GM23338 (cell line): ENCODE data around the gene RHNO1. TPM values are rescaled to one million over a fixed set of nuclear protein-coding genes. Genes with fewer than 3 reads are reported as not detected.

Experiments
- ATAC-seq: fragments of 200-7000 bp; cut with Tn5 transposase; 3 replicates; pipeline ENCODE4 v1.9.1; 2020
- DNase-seq: peaks from one replicate; pipeline ENCODE4 v3.0.0-alpha.2; 2015; ENCODE audit warnings: low spot score
- H2AFZ ChIP-seq: fragments of 200-600 bp; sonication (generic); 2 replicates; pipeline ENCODE4 v1.8.0; 2016; ENCODE audit warnings: antibody characterized with exemption, mild to moderate bottlenecking, moderate library complexity
- H3F3A ChIP-seq: fragments of 200-600 bp; sonication (generic); replicated peaks from 2 replicates; pipeline ENCODE4 v1.8.0; 2017; ENCODE audit warnings: antibody characterized with exemption, mixed run types, low read depth
- H3K27ac ChIP-seq: fragments of 200-600 bp; sonication (generic); 2 replicates; pipeline ENCODE4 v1.6.1; 2016; ENCODE audit warnings: low read depth
- H3K27me3 ChIP-seq: fragments of 200-600 bp; sonication (generic); 2 replicates; pipeline ENCODE4 v1.8.0; 2016; ENCODE audit warnings: mild to moderate bottlenecking, mixed run types, moderate library complexity; ENCODE audit not compliant: insufficient read depth
- H3K36me3 ChIP-seq: fragments of 200-600 bp; sonication (generic); 2 replicates; pipeline ENCODE4 v1.8.0; 2016; ENCODE audit warnings: mild to moderate bottlenecking; ENCODE audit not compliant: insufficient read depth
- H3K4me1 ChIP-seq: fragments of 200-600 bp; sonication (generic); 2 replicates; pipeline ENCODE4 v1.8.0; 2016; ENCODE audit warnings: mild to moderate bottlenecking, moderate library complexity; ENCODE audit not compliant: insufficient read depth
- H3K4me2 ChIP-seq: fragments of 200-600 bp; sonication (generic); 2 replicates; pipeline ENCODE4 v1.7.1; 2017; ENCODE audit warnings: mixed run types
- H3K4me3 ChIP-seq: fragments of 200-600 bp; sonication (generic); 2 replicates; pipeline ENCODE4 v1.6.1; 2016; ENCODE audit warnings: mixed run types
- H3K79me2 ChIP-seq: fragments of 200-600 bp; sonication (generic); replicated peaks from 2 replicates; pipeline ENCODE4 v1.8.0; 2017; ENCODE audit warnings: mild to moderate bottlenecking; ENCODE audit not compliant: insufficient read depth
- H3K9me2 ChIP-seq: fragments of 200-600 bp; sonication (generic); 2 replicates; pipeline ENCODE4 v1.8.0; 2017; ENCODE audit not compliant: insufficient read depth
- H4K20me1 ChIP-seq: fragments of 200-600 bp; sonication (generic); replicated peaks from 2 replicates; pipeline ENCODE4 v1.8.0; 2017; ENCODE audit warnings: mild to moderate bottlenecking; ENCODE audit not compliant: insufficient read depth
- H3K27ac Mint-ChIP-seq: 2 replicates; pipeline ENCODE4 v1.8.0; 2020; ENCODE audit warnings: inconsistent platforms, mild to moderate bottlenecking, moderate library complexity, mixed read lengths
- H3K27me3 Mint-ChIP-seq: 3 replicates; pipeline ENCODE4 v1.8.0; 2022; ENCODE audit warnings: low read depth, mild to moderate bottlenecking, moderate library complexity, mixed read lengths, inconsistent platforms; ENCODE audit not compliant: insufficient read depth, poor library complexity
- H3K36me3 Mint-ChIP-seq: 3 replicates; pipeline ENCODE4 v1.8.0; 2021; ENCODE audit warnings: low read depth, mild to moderate bottlenecking, inconsistent platforms, moderate library complexity, mixed read lengths
- H3K4me1 Mint-ChIP-seq: 3 replicates; pipeline ENCODE4 v1.8.0; 2020; ENCODE audit warnings: mild to moderate bottlenecking, inconsistent platforms, mixed read lengths
- H3K4me3 Mint-ChIP-seq: 3 replicates; pipeline ENCODE4 v1.8.0; 2021; ENCODE audit warnings: moderate library complexity, mild to moderate bottlenecking, inconsistent platforms, mixed read lengths
- H3K9me3 Mint-ChIP-seq: 3 replicates; pipeline ENCODE4 v1.8.0; 2020; ENCODE audit warnings: moderate library complexity, mild to moderate bottlenecking, inconsistent platforms, mixed read lengths
- CREB1 ChIP-seq: fragments of 250-450 bp; sonication (Bioruptor Pico); IDR thresholded peaks from 2 replicates; pipeline ENCODE4 v1.5.0; 2020; ENCODE audit warnings: low read depth, mild to moderate bottlenecking, moderate library complexity
- CTCF ChIP-seq, 2 experiments: fragments of 200-600 bp in 1 of 2; sonication (generic) in 1 of 2; conservative IDR thresholded peaks; 2 replicates each; pipeline versions ENCODE4 v1.5.1 to v1.6.1; 2016 to 2017; ENCODE audit warnings: antibody characterized with exemption in 2 of 2, low read depth in 2 of 2, mild to moderate bottlenecking in 2 of 2, moderate library complexity in 1 of 2
- ETS1 ChIP-seq: IDR thresholded peaks from 2 replicates; pipeline ENCODE4 v1.6.1; 2016; ENCODE audit warnings: antibody characterized with exemption
- EZH2 ChIP-seq: fragments of 200-600 bp; sonication (generic); IDR thresholded peaks from one replicate; pipeline ENCODE4 v1.8.0; 2017; ENCODE audit warnings: antibody characterized with exemption, mild to moderate bottlenecking, low read depth; ENCODE audit not compliant: unreplicated experiment
- EZH2phosphoT487 ChIP-seq: fragments of 200-600 bp; sonication (generic); IDR thresholded peaks from one replicate; pipeline ENCODE4 v1.8.1; 2018; ENCODE audit warnings: antibody characterized with exemption; ENCODE audit not compliant: unreplicated experiment
- JUNB ChIP-seq: IDR thresholded peaks from one replicate; pipeline ENCODE4 v1.6.1; 2016; ENCODE audit warnings: antibody characterized with exemption; ENCODE audit not compliant: unreplicated experiment
- NANOG ChIP-seq: IDR thresholded peaks from 2 replicates; pipeline ENCODE4 v1.6.1; 2016; ENCODE audit warnings: antibody characterized with exemption, borderline replicate concordance
- POLR2AphosphoS5 ChIP-seq: IDR thresholded peaks from 2 replicates; pipeline ENCODE4 v1.6.1; 2016; ENCODE audit warnings: antibody characterized with exemption, low read depth
- REST ChIP-seq: IDR thresholded peaks from one replicate; pipeline ENCODE4 v1.6.1; 2018; ENCODE audit warnings: antibody characterized with exemption; ENCODE audit not compliant: unreplicated experiment
- STAT1 ChIP-seq: IDR thresholded peaks from one replicate; pipeline ENCODE4 v1.6.1; 2016; ENCODE audit warnings: antibody characterized with exemption; ENCODE audit not compliant: unreplicated experiment
- ZNF114 ChIP-seq: fragments of 250-450 bp; sonication (Bioruptor Pico); IDR thresholded peaks from 2 replicates; pipeline ENCODE4 v1.5.0; 2020; ENCODE audit warnings: mild to moderate bottlenecking, moderate library complexity
- ZNF331 ChIP-seq: fragments of 250-450 bp; sonication (Bioruptor Pico); IDR thresholded peaks from 2 replicates; pipeline ENCODE4 v1.5.0; 2020; ENCODE audit warnings: low read depth, mild to moderate bottlenecking, moderate library complexity
- ZNF462 ChIP-seq: fragments of 250-450 bp; sonication (Bioruptor Pico); IDR thresholded peaks from 2 replicates; pipeline ENCODE4 v1.5.0; 2020; ENCODE audit warnings: mild to moderate bottlenecking, moderate library complexity
- polyA plus RNA-seq: library from polyadenylated mRNA; unstranded; fragments of >200 nt; fragmentation: Nextera tagmentation; extraction: Ambion mirVana; gene quantifications from 2 replicates; pipeline ENCODE4 v1.2.1, GENCODE V29; 2016
- total RNA-seq: library from RNA; depleted of rRNA; stranded (reverse); fragments of >200 nt; shearing (Covaris generic); gene quantifications from 2 replicates; pipeline ENCODE4 v1.2.3, GENCODE V29; 2014

RHNO1 gene
- total and polyA plus RNA-seq, 2 experiments from 2014 or later = 56.4 to 63.8 TPM

- no peak for TF ChIP-seq CTCF (conservative IDR thresholded peaks at IDR 0.05; ENCODE audit: low read depth in 2 of 2)
Observed at GRCh38 chr12:2934371-2934770, 57.3 kb downstream of the RHNO1 start (continued).

- no peak overlapping the region for H3K4me3 ChIP-seq
- no peak overlapping the region for H3K27ac ChIP-seq
- H3K27me3 ChIP-seq = no peaks in the 10 kb centered on the region
- H3K27me3 Mint-ChIP-seq = no peaks in the 10 kb centered on the region
- no peaks in the 10 kb centered on the region for H3K9me2 ChIP-seq
- no peak overlapping the region for H3K4me2 ChIP-seq
- no peaks in the 10 kb centered on the region for H3K4me1 ChIP-seq
- no peaks in the 10 kb centered on the region for H3K4me1 Mint-ChIP-seq
- ATAC-seq = no peak
- peaks cover 13% of the 10 kb centered on the region; the same call in 2 of the 3 replicates for H3K36me3 Mint-ChIP-seq
- no peak overlapping the region for H3K4me3 Mint-ChIP-seq
- H3K79me2 ChIP-seq = no peaks in the 10 kb centered on the region
- no peaks in the 10 kb centered on the region for H3K9me3 Mint-ChIP-seq
- DNase-seq = no peak
- H3F3A ChIP-seq = no peaks in the 10 kb centered on the region
- no peak overlapping the region for H2AFZ ChIP-seq
- H3K36me3 ChIP-seq = 0 out of 2 replicates have a peak, but pooled peaks cover 9% of the 10 kb centered on the region
- H3K27ac Mint-ChIP-seq = no peak overlapping the region
- no peaks in the 10 kb centered on the region; the same call in 1 of the 2 replicates for H4K20me1 ChIP-seq
- TF ChIP-seq JUNB (no peak), POLR2AphosphoS5 (no peak), EZH2phosphoT487 (no peak), ZNF331 (CRISPR knock-in tag) (no peak), STAT1 (no peak), CREB1 (CRISPR knock-in tag) (no peak), NANOG (no peak), ZNF114 (CRISPR knock-in tag) (no peak), ETS1 (no peak), EZH2 (no peak), ZNF462 (CRISPR knock-in tag) (no peak), REST (no peak)
Observed at GRCh38 chr12:2936301-2936700, 59.3 kb downstream of the RHNO1 start.
